ENCODE results near the gene FLT4. TPM values are rescaled to one million over a fixed set of nuclear protein-coding genes. Genes with fewer than 3 reads are reported as not detected.

Gene FLT4
- polyA plus RNA-seq, 3 donors = 29.1 to 36.6 (median 33.7) TPM

- no peak for DNase-seq
These were observed 40.7 kb downstream of the FLT4 start for GRCh38 chr5:180608572-180609310.

DNA sequence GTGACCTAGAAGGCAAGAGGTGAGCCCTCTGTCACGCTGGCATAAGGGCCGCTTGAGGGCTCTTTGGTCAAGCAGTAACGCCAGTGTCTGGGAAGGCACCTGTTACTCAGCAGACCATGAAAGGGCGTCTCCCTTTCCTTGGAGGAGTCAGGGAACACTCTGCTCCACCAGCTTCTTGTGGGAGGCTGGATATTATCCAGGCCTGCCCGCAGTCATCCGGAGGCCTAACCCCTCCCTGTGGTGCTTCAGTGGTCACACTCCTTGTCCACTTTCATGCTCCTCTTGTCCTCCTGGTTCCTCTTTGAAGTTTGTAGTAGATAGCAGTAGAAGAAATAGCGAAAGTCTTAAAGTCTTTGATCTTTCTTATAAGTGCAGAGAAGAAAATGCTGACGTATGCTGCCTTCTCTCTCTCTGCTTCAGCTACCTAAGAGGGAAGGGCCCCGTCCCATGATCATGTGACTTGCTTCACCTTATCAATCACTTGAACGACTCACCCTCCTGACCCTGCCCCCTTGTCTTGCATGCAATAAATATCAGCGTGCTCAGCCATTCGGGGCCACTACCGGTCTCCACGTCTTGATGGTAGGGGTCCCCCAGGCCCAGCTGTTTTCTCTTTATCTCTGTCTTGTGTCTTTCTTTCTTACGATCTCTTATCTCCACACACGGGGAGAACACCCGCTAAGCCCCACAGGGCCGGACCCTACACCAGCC is 41.4 kb downstream of the FLT4 start:
- no peak for DNase-seq

GRCh38 chr5:180606215-180606785 is 43.1 kb downstream of the FLT4 start:
- no peak for DNase-seq

DNA sequence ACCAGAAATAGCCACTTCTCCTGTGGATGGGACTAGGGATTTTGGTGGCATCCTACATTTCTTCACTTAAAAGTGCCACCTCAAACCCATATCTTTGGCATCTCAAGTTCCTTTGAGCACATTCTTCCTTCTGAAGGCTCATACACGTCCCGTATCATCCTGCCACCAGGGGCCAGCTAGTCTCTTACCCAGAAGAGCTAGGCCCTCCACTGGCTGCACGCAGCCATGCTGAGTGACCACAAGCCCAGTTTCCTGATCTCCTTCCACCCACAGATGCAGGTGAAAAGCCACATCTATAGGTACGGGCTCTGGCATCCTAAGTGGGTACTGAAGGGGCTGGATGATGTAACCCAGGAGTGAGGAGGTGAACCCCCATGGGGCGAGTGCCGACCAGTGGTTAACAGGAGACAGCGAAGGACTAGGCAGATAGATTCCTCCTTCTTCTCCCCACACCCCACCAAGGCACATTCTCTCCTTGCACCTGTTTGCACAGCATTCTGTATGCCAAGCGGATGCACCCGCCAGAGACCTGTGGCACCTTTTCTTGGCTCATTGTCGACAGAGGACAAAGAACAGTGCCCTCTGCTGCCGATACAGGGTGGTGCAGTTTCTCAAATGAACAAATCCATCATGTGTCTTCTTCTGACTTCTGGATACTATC is 43.7 kb downstream of the FLT4 start:
- DNase-seq = no peak

DNA sequence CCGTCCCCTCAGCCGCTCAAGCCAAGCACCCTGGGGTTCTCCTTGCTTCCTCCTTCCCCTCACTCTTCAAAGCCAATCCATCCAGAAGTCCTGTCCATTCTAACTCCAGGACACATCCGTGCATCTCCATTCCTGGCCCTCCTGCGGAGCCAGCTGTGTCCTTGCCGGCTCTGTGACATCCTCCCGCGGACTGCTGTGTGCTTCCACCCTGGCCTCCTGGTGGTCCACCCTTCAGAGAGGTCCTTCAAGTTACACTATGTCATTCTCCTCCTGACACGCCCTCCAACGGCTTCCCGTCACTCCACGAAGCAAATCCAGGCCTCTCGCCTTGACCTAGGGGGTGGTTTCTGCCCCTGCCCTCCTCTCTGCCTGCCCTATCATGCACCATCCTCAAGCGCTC is 45.1 kb downstream of the FLT4 start:
- DNase-seq = no peak

DNA sequence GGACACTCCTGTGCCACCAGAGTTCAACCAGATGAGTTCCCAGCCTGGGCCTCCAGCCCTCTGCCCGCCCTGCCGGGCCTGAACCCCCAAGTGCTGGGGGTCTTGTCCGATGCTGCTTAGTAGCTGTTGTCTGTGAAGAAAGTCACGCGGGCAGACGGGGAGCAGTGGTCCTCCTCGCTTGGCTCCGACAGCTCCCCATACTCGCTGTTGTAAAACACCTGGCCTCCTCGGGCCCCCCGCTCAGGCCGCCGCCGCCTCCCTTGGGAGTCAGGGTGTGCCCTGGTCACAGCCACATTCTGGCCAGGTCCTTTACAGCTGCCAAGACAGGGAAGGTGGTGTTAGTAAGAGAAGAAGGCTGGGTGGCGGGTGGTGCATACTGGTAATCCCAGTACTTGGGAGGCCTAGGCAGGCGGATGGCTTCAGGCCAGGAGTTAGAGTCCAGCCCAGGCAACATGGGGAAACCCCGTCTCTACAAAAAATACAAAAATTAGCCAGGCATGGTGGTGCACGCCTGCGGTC is 46.3 kb downstream of the FLT4 start:
- no peak for DNase-seq

GRCh38 chr5:180602481-180603075 is 46.8 kb downstream of the FLT4 start:
- DNase-seq = no peak

GRCh38 chr5:180601591-180602480 is 47.6 kb downstream of the FLT4 start:
- DNase-seq = no peak

DNA sequence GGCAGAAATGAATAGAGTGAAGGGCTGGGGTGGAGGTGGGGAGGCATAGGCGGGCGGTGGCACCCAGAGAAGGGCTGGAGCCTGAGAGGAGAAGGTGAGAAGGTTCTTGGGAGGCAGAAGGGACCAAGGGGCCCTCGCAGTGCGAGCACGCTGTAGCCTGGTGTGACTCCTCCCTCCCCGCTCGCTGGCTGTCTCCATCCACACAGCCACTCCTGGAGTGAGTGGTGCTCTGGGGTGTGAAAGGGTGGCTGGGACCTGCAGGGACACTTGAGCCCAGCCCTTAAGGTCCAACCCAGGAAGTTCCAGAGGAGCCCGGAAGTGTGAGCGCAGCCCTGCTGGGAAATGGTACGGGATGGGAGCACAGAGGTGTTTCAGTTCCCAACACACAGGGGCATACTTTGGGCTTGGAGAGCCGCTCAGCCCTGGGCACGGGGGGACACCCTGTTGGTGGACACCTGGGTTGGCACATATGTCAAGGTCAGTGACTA is 48.8 kb downstream of the FLT4 start:
- DNase-seq = no peak

- DNase-seq = no peak
These were observed 49.3 kb downstream of the FLT4 start for GRCh38 chr5:180599981-180600553.

- no peak for DNase-seq
These were observed 49.8 kb downstream of the FLT4 start for GRCh38 chr5:180599590-180599914.

- no peak for DNase-seq
These were observed 50.4 kb downstream of the FLT4 start for GRCh38 chr5:180598797-180599589.

GRCh38 chr5:180598316-180598701 is 51.1 kb downstream of the FLT4 start:
- no peak for DNase-seq

DNA sequence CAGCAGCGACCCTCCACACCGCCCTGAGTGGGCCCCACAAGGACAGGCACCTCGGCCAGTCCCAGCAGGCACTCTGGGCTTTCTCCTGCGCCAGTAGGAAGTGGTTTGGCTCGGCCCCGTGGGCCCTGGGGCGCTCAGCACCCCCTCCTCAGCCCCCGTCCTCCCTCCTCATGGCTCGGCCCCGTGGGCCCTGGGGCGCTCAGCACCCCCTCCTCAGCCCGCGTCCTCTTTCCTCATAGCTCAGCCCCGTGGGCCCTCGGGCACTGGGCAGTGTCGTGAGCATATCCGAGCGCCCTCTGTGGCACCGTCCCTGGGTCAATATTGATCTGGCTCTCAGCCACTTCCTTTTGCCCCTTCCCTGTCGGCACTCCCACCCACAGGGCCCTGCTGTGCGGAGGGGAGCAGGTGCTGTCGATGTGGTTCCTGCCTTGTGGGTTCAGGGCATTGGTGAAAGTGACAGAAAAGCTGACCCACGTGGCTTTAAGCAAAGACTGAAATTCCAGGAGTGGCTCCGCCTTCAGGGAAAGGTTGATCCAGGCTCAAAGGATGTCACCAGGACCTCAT is 52.6 kb downstream of the FLT4 start:
- no peak for DNase-seq

DNA sequence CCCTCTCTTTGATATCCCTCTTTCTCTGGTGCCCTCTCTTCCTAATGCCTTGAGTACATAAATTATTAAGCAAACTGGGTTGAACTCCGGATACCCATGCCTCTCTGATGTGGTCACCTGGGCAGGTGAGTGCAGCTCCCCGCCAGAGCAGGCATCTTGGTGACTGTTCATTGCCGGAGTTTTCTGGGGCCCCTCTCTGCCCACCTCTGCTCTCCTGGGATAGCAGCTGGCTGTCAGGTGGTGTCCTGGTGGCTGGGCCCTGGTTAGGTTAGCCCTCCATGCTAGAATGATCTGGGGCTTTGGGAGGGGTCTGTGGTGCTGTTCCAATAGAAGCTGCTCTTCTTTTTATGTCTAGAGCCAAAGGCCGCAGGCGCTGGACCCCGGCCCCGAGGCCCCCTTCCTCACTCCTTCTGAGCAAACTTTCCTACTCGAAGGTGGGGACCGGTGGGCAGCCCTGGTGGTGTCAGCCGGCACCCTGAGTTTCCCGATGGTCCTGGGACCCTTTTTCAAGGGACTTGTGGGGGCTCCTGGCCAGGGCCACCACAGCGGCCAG is 53.2 kb downstream of the FLT4 start:
- DNase-seq = no peak

DNA sequence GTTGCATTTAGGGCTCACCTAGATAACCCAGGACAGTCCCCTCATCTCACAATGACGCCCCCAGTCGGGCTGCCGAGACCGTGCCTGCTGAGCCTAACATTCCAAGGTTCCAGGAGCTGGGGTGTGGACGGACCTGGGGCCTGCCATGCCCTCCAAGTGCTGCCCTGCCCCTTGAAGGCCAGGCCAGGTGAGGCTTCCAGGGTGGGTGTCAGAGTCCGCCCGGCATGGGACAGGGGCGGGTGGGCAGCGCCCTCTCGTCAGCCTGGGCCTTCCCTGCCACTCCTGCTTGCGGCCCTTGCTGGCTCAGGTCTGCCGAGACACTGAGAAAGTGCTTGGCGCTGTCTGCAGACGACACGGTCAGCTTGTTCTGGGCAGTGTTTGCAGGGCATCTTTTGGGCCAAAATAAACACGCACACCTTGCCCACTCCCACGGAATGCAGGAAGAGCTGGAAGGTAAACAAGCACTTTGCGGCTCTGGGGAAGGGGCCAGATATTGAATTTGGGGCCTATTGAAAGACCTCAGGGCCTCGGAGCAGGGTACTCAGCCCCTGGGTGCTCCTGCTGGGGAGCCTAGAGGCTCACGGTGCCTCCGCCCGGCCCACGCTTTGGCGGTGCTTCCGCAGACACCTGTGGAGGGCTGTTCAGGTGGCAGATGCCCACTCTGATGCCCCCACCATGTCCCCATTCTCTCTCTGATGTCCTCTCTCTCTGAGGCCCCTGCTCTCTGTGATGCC is 53.9 kb downstream of the FLT4 start:
- DNase-seq = no peak

- no peak for DNase-seq
These were observed 54.4 kb downstream of the FLT4 start for GRCh38 chr5:180595046-180595379.

- no peak for DNase-seq
These were observed 54.9 kb downstream of the FLT4 start for GRCh38 chr5:180594311-180595045.

Data from renal pelvis (tissue), 4 donors.